ENCODE data around the gene DCN. TPM values are rescaled to one million over a fixed set of nuclear protein-coding genes. Genes with fewer than 3 reads are reported as not detected.

Gene DCN
- total RNA-seq, 2 donors from 2014 or later, result 994 to 1,906 TPM

- Histone ChIP-seq H3K27me3 (no peaks in the 10 kb centered on the region), H3K9me3 (no peaks in the 10 kb centered on the region), H3K4me3 (peak overlapping the region; percentile 22 to 42), H3K36me3 (peaks cover 4% of the 10 kb centered on the region), H3K27ac (peak overlapping the region; percentile 76 to 77), H3K4me1 (no peaks in the 10 kb centered on the region)
- no peak for TF ChIP-seq CTCF (IDR thresholded peaks at IDR 0.05)
- DNase-seq (ENCODE audit: low spot score), result no peak
Measured at GRCh38 chr12:91179315-91179714, 3.3 kb downstream of the DCN start.

- H3K36me3 ChIP-seq, result peaks cover 4% of the 10 kb centered on the region
- no peaks in the 10 kb centered on the region for H3K27me3 ChIP-seq
- H3K4me1 ChIP-seq, result no peaks in the 10 kb centered on the region
- DNase-seq (ENCODE audit: low spot score), result no peak
- H3K27ac ChIP-seq, result peak overlapping the region; percentile 76 to 77
- H3K9me3 ChIP-seq, result no peaks in the 10 kb centered on the region
- peak overlapping the region; percentile 22 to 42 for H3K4me3 ChIP-seq
- TF ChIP-seq CTCF (IDR thresholded peaks at IDR 0.05), result no peak
Measured at GRCh38 chr12:91178781-91179180, 3.8 kb downstream of the DCN start.

GRCh38 chr12:91178139-91178561 lies 4.5 kb downstream of the DCN start:
- DNase-seq (ENCODE audit: low spot score), result no peak
- Histone ChIP-seq H3K9me3 (no peaks in the 10 kb centered on the region), H3K4me1 (no peaks in the 10 kb centered on the region), H3K36me3 (peaks cover 4% of the 10 kb centered on the region), H3K27ac (peak overlapping the region; percentile 76 to 77), H3K27me3 (no peaks in the 10 kb centered on the region), H3K4me3 (peak overlapping the region; percentile 22 to 42)
- TF ChIP-seq CTCF (IDR thresholded peaks at IDR 0.05), result peak in 1 of 2 donors; percentile 52

- peaks cover 4% of the 10 kb centered on the region for H3K36me3 ChIP-seq
- H3K4me1 ChIP-seq, result no peaks in the 10 kb centered on the region
- no peak for TF ChIP-seq CTCF (IDR thresholded peaks at IDR 0.05)
- peak overlapping the region; percentile 76 to 77 for H3K27ac ChIP-seq
- H3K9me3 ChIP-seq, result no peaks in the 10 kb centered on the region
- DNase-seq (ENCODE audit: low spot score), result no peak
- H3K27me3 ChIP-seq, result no peaks in the 10 kb centered on the region
- H3K4me3 ChIP-seq, result peak overlapping the region; percentile 22 to 42
Measured at GRCh38 chr12:91177381-91177780, 5.2 kb downstream of the DCN start.

- peak overlapping the region; percentile 76 to 77 for H3K27ac ChIP-seq
- no peaks in the 10 kb centered on the region for H3K9me3 ChIP-seq
- no peaks in the 10 kb centered on the region for H3K4me1 ChIP-seq
- DNase-seq (ENCODE audit: low spot score), result no peak
- H3K36me3 ChIP-seq, result peaks cover 4% of the 10 kb centered on the region
- TF ChIP-seq CTCF (IDR thresholded peaks at IDR 0.05), result no peak
- no peaks in the 10 kb centered on the region for H3K27me3 ChIP-seq
- H3K4me3 ChIP-seq, result peak overlapping the region; percentile 22 to 42
Measured at GRCh38 chr12:91176915-91177314, 5.7 kb downstream of the DCN start.

- no peaks in the 10 kb centered on the region for H3K9me3 ChIP-seq
- H3K27me3 ChIP-seq, result no peaks in the 10 kb centered on the region
- peak overlapping the region; percentile 43 to 76 for H3K27ac ChIP-seq
- no peak for DNase-seq (ENCODE audit: low spot score)
- H3K36me3 ChIP-seq, result peaks cover 4% of the 10 kb centered on the region
- no peaks in the 10 kb centered on the region for H3K4me1 ChIP-seq
- no peak for TF ChIP-seq CTCF (IDR thresholded peaks at IDR 0.05)
- peak overlapping the region; percentile 22 to 42 for H3K4me3 ChIP-seq
Measured at GRCh38 chr12:91176358-91176757, 6.3 kb downstream of the DCN start.

All from right atrium auricular region (tissue), 2 donors.